ENCODE results near the gene GPRC5A. TPM values are rescaled to one million over a fixed set of nuclear protein-coding genes. Genes with fewer than 3 reads are reported as not detected.

GPRC5A gene, protein sequence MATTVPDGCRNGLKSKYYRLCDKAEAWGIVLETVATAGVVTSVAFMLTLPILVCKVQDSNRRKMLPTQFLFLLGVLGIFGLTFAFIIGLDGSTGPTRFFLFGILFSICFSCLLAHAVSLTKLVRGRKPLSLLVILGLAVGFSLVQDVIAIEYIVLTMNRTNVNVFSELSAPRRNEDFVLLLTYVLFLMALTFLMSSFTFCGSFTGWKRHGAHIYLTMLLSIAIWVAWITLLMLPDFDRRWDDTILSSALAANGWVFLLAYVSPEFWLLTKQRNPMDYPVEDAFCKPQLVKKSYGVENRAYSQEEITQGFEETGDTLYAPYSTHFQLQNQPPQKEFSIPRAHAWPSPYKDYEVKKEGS
- total RNA-seq (2014; rRNA removed; shearing (Covaris generic)): 0.38 and 1.0 TPM in 2 replicates
- polyA plus RNA-seq (2016; fragmentation: Nextera tagmentation; extraction: Ambion mirVana): 0.16 and 0.21 TPM in 2 replicates
- long read RNA-seq: 0 reads

DNA sequence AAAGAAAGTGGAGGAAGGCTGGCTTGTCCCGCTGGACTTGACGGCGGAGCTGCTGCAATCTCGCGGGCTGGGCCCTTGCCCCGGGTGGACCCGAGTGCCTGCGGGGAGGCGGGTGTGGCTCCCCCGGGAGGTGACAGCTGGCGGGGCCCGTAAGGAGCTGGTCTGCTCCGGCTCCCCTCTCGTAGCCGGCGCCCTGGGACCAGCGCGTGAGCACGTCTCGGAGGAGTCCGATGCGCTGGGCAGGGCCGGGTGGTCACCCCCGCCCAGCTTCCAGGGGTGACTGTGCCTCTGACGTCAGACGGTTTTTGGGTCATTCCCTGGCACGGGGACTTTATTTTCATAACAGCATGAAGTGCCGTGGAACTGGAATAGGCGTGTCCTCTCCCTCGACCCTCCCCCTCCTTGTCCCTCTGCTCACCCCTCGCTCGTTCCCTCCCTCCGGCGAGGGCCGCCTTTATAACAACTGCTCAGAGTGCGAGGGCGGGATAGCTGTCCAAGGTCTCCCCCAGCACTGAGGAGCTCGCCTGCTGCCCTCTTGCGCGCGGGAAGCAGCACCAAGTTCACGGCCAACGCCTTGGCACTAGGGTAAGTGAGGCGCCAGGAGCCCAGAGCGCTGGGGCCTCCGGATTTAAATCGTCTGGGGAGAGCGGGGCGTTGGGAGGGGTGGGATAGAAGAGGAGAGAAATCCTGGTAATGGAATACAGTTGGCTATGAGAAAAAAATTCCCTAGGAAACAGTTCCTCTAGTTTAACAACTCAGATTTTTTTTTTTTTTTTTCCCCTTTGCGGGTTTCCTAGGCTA, at the start of gene GPRC5A:
TSS of gene GPRC5A (plus strand) at position 483 of the 801 bp plus-strand sequence. CDS start 16,688 bp downstream, outside the sequence.
- H3K36me3 ChIP-seq (ENCODE audit: insufficient read depth): no peaks in the 10 kb centered on the region
- H3K4me2 ChIP-seq: peak within 1 kb of the TSS; percentile 97
- DNase-seq (ENCODE audit: low spot score): peak; percentile 67
- peaks cover 34% of the 10 kb centered on the region for H3K27me3 Mint-ChIP-seq (ENCODE audit: insufficient read depth, low read depth, poor library complexity)
- peaks cover 53% of the 10 kb centered on the region for H3K27me3 ChIP-seq (ENCODE audit: insufficient read depth)
- peak; percentile 73 for ATAC-seq
- no peak within 1 kb of the TSS for H3K27ac ChIP-seq (ENCODE audit: low read depth)
- H2AFZ ChIP-seq: peak within 1 kb of the TSS; percentile 100
- H3K4me1 ChIP-seq (ENCODE audit: insufficient read depth): peaks cover 5% of the 10 kb centered on the region
- peak within 1 kb of the TSS; percentile 88 for H3K4me3 Mint-ChIP-seq
- peak within 1 kb of the TSS; percentile 86 for H3K4me3 ChIP-seq
- H4K20me1 ChIP-seq (replicated peaks; ENCODE audit: insufficient read depth): no peaks in the 10 kb centered on the region
- H3K79me2 ChIP-seq (replicated peaks; ENCODE audit: insufficient read depth): no peaks in the 10 kb centered on the region
- H3F3A ChIP-seq (replicated peaks; ENCODE audit: low read depth): no peaks in the 10 kb centered on the region
- no peak within 1 kb of the TSS for H3K27ac Mint-ChIP-seq
- no peaks in the 10 kb centered on the region; the same call in 2 of the 3 replicates for H3K9me3 Mint-ChIP-seq
- no peaks in the 10 kb centered on the region for H3K36me3 Mint-ChIP-seq (ENCODE audit: low read depth)
- H3K9me2 ChIP-seq (ENCODE audit: insufficient read depth): no peaks in the 10 kb centered on the region
- H3K4me1 Mint-ChIP-seq: peaks cover 24% of the 10 kb centered on the region
- TF ChIP-seq ZNF114 (CRISPR knock-in tag; IDR thresholded peaks at IDR 0.05): no peak
- no peak for TF ChIP-seq EZH2phosphoT487 (IDR thresholded peaks at IDR 0.05; ENCODE audit: unreplicated experiment)
- TF ChIP-seq POLR2AphosphoS5 (IDR thresholded peaks at IDR 0.05; ENCODE audit: low read depth): no peak
- TF ChIP-seq ZNF331 (CRISPR knock-in tag; IDR thresholded peaks at IDR 0.05; ENCODE audit: low read depth): no peak
- TF ChIP-seq, protein P1, sequence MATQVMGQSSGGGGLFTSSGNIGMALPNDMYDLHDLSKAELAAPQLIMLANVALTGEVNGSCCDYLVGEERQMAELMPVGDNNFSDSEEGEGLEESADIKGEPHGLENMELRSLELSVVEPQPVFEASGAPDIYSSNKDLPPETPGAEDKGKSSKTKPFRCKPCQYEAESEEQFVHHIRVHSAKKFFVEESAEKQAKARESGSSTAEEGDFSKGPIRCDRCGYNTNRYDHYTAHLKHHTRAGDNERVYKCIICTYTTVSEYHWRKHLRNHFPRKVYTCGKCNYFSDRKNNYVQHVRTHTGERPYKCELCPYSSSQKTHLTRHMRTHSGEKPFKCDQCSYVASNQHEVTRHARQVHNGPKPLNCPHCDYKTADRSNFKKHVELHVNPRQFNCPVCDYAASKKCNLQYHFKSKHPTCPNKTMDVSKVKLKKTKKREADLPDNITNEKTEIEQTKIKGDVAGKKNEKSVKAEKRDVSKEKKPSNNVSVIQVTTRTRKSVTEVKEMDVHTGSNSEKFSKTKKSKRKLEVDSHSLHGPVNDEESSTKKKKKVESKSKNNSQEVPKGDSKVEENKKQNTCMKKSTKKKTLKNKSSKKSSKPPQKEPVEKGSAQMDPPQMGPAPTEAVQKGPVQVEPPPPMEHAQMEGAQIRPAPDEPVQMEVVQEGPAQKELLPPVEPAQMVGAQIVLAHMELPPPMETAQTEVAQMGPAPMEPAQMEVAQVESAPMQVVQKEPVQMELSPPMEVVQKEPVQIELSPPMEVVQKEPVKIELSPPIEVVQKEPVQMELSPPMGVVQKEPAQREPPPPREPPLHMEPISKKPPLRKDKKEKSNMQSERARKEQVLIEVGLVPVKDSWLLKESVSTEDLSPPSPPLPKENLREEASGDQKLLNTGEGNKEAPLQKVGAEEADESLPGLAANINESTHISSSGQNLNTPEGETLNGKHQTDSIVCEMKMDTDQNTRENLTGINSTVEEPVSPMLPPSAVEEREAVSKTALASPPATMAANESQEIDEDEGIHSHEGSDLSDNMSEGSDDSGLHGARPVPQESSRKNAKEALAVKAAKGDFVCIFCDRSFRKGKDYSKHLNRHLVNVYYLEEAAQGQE (IDR thresholded peaks at IDR 0.05; ENCODE audit: unreplicated experiment): peak; percentile 33
- TF ChIP-seq NANOG (IDR thresholded peaks at IDR 0.05; ENCODE audit: borderline replicate concordance): no peak
- TF ChIP-seq JUNB (IDR thresholded peaks at IDR 0.05; ENCODE audit: unreplicated experiment): no peak
- TF ChIP-seq, protein P2, sequence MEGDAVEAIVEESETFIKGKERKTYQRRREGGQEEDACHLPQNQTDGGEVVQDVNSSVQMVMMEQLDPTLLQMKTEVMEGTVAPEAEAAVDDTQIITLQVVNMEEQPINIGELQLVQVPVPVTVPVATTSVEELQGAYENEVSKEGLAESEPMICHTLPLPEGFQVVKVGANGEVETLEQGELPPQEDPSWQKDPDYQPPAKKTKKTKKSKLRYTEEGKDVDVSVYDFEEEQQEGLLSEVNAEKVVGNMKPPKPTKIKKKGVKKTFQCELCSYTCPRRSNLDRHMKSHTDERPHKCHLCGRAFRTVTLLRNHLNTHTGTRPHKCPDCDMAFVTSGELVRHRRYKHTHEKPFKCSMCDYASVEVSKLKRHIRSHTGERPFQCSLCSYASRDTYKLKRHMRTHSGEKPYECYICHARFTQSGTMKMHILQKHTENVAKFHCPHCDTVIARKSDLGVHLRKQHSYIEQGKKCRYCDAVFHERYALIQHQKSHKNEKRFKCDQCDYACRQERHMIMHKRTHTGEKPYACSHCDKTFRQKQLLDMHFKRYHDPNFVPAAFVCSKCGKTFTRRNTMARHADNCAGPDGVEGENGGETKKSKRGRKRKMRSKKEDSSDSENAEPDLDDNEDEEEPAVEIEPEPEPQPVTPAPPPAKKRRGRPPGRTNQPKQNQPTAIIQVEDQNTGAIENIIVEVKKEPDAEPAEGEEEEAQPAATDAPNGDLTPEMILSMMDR (conservative IDR thresholded peaks at IDR 0.05; ENCODE audit: low read depth in 2 of 2): 0 out of 4 replicates have a peak, but pooled peaks of 1 of the 2 experiments have one; percentile 24
- no peak for TF ChIP-seq EZH2 (IDR thresholded peaks at IDR 0.05; ENCODE audit: low read depth, unreplicated experiment)
- TF ChIP-seq STAT1 (IDR thresholded peaks at IDR 0.05; ENCODE audit: unreplicated experiment): no peak
- TF ChIP-seq, protein P3, sequence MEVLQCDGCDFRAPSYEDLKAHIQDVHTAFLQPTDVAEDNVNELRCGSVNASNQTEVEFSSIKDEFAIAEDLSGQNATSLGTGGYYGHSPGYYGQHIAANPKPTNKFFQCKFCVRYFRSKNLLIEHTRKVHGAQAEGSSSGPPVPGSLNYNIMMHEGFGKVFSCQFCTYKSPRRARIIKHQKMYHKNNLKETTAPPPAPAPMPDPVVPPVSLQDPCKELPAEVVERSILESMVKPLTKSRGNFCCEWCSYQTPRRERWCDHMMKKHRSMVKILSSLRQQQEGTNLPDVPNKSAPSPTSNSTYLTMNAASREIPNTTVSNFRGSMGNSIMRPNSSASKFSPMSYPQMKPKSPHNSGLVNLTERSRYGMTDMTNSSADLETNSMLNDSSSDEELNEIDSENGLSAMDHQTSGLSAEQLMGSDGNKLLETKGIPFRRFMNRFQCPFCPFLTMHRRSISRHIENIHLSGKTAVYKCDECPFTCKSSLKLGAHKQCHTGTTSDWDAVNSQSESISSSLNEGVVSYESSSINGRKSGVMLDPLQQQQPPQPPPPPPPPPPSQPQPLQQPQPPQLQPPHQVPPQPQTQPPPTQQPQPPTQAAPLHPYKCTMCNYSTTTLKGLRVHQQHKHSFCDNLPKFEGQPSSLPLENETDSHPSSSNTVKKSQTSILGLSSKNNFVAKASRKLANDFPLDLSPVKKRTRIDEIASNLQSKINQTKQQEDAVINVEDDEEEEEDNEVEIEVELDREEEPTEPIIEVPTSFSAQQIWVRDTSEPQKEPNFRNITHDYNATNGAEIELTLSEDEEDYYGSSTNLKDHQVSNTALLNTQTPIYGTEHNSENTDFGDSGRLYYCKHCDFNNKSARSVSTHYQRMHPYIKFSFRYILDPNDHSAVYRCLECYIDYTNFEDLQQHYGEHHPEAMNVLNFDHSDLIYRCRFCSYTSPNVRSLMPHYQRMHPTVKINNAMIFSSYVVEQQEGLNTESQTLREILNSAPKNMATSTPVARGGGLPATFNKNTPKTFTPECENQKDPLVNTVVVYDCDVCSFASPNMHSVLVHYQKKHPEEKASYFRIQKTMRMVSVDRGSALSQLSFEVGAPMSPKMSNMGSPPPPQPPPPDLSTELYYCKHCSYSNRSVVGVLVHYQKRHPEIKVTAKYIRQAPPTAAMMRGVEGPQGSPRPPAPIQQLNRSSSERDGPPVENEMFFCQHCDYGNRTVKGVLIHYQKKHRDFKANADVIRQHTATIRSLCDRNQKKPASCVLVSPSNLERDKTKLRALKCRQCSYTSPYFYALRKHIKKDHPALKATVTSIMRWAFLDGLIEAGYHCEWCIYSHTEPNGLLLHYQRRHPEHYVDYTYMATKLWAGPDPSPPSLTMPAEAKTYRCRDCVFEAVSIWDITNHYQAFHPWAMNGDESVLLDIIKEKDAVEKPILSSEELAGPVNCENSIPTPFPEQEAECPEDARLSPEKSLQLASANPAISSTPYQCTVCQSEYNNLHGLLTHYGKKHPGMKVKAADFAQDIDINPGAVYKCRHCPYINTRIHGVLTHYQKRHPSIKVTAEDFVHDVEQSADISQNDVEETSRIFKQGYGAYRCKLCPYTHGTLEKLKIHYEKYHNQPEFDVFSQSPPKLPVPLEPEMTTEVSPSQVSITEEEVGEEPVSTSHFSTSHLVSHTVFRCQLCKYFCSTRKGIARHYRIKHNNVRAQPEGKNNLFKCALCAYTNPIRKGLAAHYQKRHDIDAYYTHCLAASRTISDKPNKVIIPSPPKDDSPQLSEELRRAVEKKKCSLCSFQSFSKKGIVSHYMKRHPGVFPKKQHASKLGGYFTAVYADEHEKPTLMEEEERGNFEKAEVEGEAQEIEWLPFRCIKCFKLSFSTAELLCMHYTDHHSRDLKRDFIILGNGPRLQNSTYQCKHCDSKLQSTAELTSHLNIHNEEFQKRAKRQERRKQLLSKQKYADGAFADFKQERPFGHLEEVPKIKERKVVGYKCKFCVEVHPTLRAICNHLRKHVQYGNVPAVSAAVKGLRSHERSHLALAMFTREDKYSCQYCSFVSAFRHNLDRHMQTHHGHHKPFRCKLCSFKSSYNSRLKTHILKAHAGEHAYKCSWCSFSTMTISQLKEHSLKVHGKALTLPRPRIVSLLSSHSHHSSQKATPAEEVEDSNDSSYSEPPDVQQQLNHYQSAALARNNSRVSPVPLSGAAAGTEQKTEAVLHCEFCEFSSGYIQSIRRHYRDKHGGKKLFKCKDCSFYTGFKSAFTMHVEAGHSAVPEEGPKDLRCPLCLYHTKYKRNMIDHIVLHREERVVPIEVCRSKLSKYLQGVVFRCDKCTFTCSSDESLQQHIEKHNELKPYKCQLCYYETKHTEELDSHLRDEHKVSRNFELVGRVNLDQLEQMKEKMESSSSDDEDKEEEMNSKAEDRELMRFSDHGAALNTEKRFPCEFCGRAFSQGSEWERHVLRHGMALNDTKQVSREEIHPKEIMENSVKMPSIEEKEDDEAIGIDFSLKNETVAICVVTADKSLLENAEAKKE (CRISPR knock-in tag; IDR thresholded peaks at IDR 0.05): no peak
- TF ChIP-seq, protein P4, sequence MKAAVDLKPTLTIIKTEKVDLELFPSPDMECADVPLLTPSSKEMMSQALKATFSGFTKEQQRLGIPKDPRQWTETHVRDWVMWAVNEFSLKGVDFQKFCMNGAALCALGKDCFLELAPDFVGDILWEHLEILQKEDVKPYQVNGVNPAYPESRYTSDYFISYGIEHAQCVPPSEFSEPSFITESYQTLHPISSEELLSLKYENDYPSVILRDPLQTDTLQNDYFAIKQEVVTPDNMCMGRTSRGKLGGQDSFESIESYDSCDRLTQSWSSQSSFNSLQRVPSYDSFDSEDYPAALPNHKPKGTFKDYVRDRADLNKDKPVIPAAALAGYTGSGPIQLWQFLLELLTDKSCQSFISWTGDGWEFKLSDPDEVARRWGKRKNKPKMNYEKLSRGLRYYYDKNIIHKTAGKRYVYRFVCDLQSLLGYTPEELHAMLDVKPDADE (IDR thresholded peaks at IDR 0.05): no peak

Measured in GM23338 (cell line).